Loucy (cell line): ENCODE results near the gene SHISA6.

ENCODE experiments used
- H2AFZ ChIP-seq: fragments of 200-600 bp; sonication (generic); 2 replicates; pipeline ENCODE4 v1.6.0; 2016; ENCODE audit warnings: antibody characterized with exemption, mild to moderate bottlenecking, low read length, moderate library complexity
- H3F3A ChIP-seq: fragments of 200-600 bp; 2 replicates; pipeline ENCODE4 v1.6.0; 2016; ENCODE audit warnings: antibody characterized with exemption, low read depth, mild to moderate bottlenecking
- H3K27me3 ChIP-seq: fragments of 200-600 bp; sonication (generic); 2 replicates; pipeline ENCODE4 v1.6.1; 2014; ENCODE audit warnings: low read length, mild to moderate bottlenecking; ENCODE audit not compliant: insufficient read depth, poor library complexity, severe bottlenecking
- H3K36me3 ChIP-seq: fragments of 200-600 bp; sonication (generic); 2 replicates; pipeline ENCODE4 v1.6.1; 2016; ENCODE audit warnings: low read length; ENCODE audit not compliant: insufficient read depth
- H3K4me1 ChIP-seq: fragments of 200-600 bp; sonication (generic); 2 replicates; pipeline ENCODE4 v1.5.1; 2014; ENCODE audit warnings: low read length, mild to moderate bottlenecking; ENCODE audit not compliant: insufficient read depth, poor library complexity, severe bottlenecking
- H3K4me2 ChIP-seq: fragments of 200-600 bp; sonication (generic); 2 replicates; pipeline ENCODE4 v1.6.0; 2014; ENCODE audit warnings: antibody characterized with exemption, low read length, low read depth, mild to moderate bottlenecking; ENCODE audit not compliant: poor library complexity, severe bottlenecking
- H3K4me3 ChIP-seq: fragments of 200-600 bp; sonication (generic); 2 replicates; pipeline ENCODE4 v1.5.1; 2014; ENCODE audit warnings: low read length, mild to moderate bottlenecking, mixed read lengths; ENCODE audit not compliant: poor library complexity, severe bottlenecking
- H3K79me2 ChIP-seq: fragments of 200-600 bp; sonication (generic); 2 replicates; pipeline ENCODE4 v1.6.1; 2014; ENCODE audit warnings: low read length; ENCODE audit not compliant: insufficient read depth
- H3K9ac ChIP-seq: fragments of 200-600 bp; sonication (generic); 2 replicates; pipeline ENCODE4 v1.6.0; 2014; ENCODE audit warnings: mild to moderate bottlenecking, low read depth, low read length, moderate library complexity; ENCODE audit not compliant: poor library complexity, severe bottlenecking
- H3K9me2 ChIP-seq: fragments of 200-600 bp; sonication (generic); replicated peaks from 2 replicates; pipeline ENCODE4 v1.6.1; 2016; ENCODE audit warnings: low read depth, low read length, mixed read lengths
- H3K9me3 ChIP-seq: fragments of 200-600 bp; sonication (generic); 2 replicates; pipeline ENCODE4 v1.6.1; 2014; ENCODE audit warnings: mild to moderate bottlenecking, antibody characterized with exemption, low read length, low read depth; ENCODE audit not compliant: insufficient read depth
- H4K20me1 ChIP-seq: fragments of 200-600 bp; sonication (generic); 2 replicates; pipeline ENCODE4 v1.6.0; 2014; ENCODE audit warnings: antibody characterized with exemption, low read length, mild to moderate bottlenecking; ENCODE audit not compliant: insufficient read depth, poor library complexity, severe bottlenecking
- EZH2phosphoT487 ChIP-seq: fragments of 200-600 bp; IDR thresholded peaks from 2 replicates; pipeline ENCODE4 v1.6.1; 2018; ENCODE audit warnings: antibody characterized with exemption, mild to moderate bottlenecking, moderate library complexity, borderline replicate concordance
- TF ChIP-seq, protein P1 (sequence below): fragments of 200-600 bp; sonication (generic); conservative IDR thresholded peaks from 2 replicates; pipeline ENCODE4 v1.5.1; 2014; ENCODE audit warnings: mild to moderate bottlenecking, antibody characterized with exemption, low read length

SHISA6 gene

DNA sequence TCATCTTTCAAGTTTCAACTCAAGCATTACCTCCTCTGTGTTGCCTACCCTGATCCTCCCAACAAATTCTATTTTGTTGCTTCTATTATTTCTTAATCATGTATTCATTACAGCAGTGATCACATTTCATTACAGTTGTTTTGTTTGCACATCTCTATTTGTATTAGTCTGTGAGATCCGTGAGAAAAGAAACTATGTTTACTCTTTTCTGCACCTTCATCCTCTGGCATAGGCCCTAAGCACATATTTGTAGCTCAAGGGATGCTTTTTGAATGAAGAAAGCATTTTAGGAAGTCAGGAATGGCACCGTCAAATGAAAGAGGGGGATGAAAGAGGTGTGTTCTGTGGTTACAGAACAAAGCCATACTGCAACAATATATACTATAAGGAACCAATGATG, 110.5 kb downstream of the SHISA6 start:
- peaks cover 4% of the 10 kb centered on the region; the same call in 1 of the 2 replicates for H3K9me3 ChIP-seq
- H3K36me3 ChIP-seq: no peaks in the 10 kb centered on the region
- no peak overlapping the region for H3K9ac ChIP-seq
- no peaks in the 10 kb centered on the region for H3F3A ChIP-seq
- no peaks in the 10 kb centered on the region for H3K79me2 ChIP-seq
- H4K20me1 ChIP-seq: no peaks in the 10 kb centered on the region
- H3K9me2 ChIP-seq: no peaks in the 10 kb centered on the region
- no peak overlapping the region for H3K4me2 ChIP-seq
- H2AFZ ChIP-seq: no peak overlapping the region
- TF ChIP-seq EZH2phosphoT487: no peak
- TF ChIP-seq, protein P1, sequence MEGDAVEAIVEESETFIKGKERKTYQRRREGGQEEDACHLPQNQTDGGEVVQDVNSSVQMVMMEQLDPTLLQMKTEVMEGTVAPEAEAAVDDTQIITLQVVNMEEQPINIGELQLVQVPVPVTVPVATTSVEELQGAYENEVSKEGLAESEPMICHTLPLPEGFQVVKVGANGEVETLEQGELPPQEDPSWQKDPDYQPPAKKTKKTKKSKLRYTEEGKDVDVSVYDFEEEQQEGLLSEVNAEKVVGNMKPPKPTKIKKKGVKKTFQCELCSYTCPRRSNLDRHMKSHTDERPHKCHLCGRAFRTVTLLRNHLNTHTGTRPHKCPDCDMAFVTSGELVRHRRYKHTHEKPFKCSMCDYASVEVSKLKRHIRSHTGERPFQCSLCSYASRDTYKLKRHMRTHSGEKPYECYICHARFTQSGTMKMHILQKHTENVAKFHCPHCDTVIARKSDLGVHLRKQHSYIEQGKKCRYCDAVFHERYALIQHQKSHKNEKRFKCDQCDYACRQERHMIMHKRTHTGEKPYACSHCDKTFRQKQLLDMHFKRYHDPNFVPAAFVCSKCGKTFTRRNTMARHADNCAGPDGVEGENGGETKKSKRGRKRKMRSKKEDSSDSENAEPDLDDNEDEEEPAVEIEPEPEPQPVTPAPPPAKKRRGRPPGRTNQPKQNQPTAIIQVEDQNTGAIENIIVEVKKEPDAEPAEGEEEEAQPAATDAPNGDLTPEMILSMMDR: no peak
- no peaks in the 10 kb centered on the region for H3K4me1 ChIP-seq
- no peak overlapping the region for H3K4me3 ChIP-seq
- no peaks in the 10 kb centered on the region for H3K27me3 ChIP-seq

DNA sequence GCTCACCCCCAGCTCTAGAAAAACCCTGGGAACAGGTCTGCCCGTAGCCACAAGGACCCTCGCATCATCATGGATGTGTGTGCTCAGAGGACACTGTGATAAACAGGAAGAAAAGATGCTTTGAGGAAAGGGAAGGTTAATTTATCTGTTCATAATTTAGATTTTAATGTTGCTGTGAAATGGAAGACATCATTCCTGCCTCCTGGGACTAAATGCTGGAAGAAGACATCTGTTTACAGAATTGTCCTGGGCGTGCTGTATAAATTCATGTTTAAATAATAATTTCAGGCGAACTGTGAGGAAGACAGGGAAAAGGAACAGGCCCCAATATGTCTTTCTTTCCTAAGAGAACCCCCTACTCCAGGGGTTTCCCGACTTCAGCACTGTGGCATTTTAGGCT, 112.6 kb downstream of the SHISA6 start:
- TF ChIP-seq, protein P1: no peak
- TF ChIP-seq EZH2phosphoT487: no peak
- H3K4me3 ChIP-seq: no peak overlapping the region
- H3K4me1 ChIP-seq: no peaks in the 10 kb centered on the region
- no peaks in the 10 kb centered on the region for H3K79me2 ChIP-seq
- H2AFZ ChIP-seq: no peak overlapping the region
- H4K20me1 ChIP-seq: no peaks in the 10 kb centered on the region
- H3K36me3 ChIP-seq: no peaks in the 10 kb centered on the region
- H3K9ac ChIP-seq: no peak overlapping the region
- H3F3A ChIP-seq: no peaks in the 10 kb centered on the region
- H3K9me3 ChIP-seq: peaks cover 4% of the 10 kb centered on the region; the same call in 1 of the 2 replicates
- H3K27me3 ChIP-seq: no peaks in the 10 kb centered on the region
- H3K4me2 ChIP-seq: no peak overlapping the region
- H3K9me2 ChIP-seq: no peaks in the 10 kb centered on the region

DNA sequence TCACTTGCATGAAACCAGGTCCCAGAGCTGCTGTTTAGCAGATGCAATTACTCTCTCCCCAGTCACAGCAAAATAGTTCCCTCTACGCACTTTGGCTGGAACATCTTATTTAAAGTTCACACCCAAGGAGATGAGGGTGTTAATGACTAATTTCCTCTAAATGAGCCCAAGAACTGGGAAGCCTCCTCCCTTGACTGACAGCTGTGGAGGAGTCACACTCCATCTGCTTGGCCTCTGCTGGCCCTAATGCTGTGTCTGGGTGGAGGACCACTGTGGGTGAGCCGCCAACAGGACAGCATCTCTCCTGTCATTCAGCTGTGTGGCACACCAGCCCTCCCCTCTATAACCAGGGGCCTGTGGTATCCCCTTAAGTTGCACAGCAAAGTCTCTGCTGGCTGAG, 115.4 kb downstream of the SHISA6 start:
- Histone ChIP-seq H3K9ac (no peak overlapping the region), H3K4me2 (no peak overlapping the region), H4K20me1 (no peaks in the 10 kb centered on the region), H3K9me3 (peaks cover 4% of the 10 kb centered on the region; the same call in 1 of the 2 replicates), H3K79me2 (no peaks in the 10 kb centered on the region), H3K4me1 (no peaks in the 10 kb centered on the region), H3K36me3 (no peaks in the 10 kb centered on the region), H3K27me3 (no peaks in the 10 kb centered on the region), H3K9me2 (no peaks in the 10 kb centered on the region), H3F3A (no peaks in the 10 kb centered on the region), H2AFZ (no peak overlapping the region), H3K4me3 (no peak overlapping the region)
- no peak for TF ChIP-seq EZH2phosphoT487
- TF ChIP-seq, protein P1: no peak
